Spleen (tissue), 7 donors: ENCODE measurements around the gene OR1G1.

ENCODE experiments used
- POLR2A ChIP-seq, 3 donors: fragments of 450-650 bp; IDR thresholded peaks; one replicate each; pipeline ENCODE4 v1.5.1; 2017; ENCODE audit warnings: antibody characterized with exemption in 3 of 3, mild to moderate bottlenecking in 1 of 3
- TF ChIP-seq, protein P1 (sequence below), 11 experiments: fragments of 200-600 bp in 7 of 11; fragments of 450-650 bp in 4 of 11; sonication (generic) in 4 of 11; IDR thresholded peaks in 8 of 11; conservative IDR thresholded peaks in 3 of 11; 1 replicate in 7 of 11; 2 replicates in 4 of 11; pipeline versions ENCODE4 v1.4.0 to v1.8.0; 2016 to 2021; ENCODE audit warnings: antibody characterized with exemption in 11 of 11, inconsistent platforms in 4 of 11, mild to moderate bottlenecking in 1 of 11
- donor health status: DM: no; HTN: no; CAD: no; lungs with moderate emphysema.
- donor health status: DM: no; HTN: no; CAD: no.
- donor health status: DM: no; HTN: no; CAD: no.

DNA sequence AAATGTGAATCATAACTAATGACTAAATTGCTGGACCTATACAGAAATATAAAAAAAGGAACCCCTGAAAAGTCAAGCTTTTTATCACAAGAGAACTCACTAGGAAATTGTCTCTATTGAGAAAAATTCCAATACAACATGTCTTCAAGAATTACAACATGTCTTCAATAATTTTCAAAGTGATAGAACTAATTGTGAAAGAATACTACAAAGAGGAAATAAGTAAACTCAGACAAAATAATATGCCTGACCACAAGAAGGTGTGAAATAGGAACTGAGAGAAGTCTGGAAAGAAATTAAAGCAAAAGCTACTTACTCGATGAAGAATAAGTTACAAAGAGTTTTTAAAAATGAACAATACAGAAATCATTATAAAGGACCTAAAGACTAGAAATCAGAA, 29.9 kb upstream of the OR1G1 start:
- TF ChIP-seq, protein P1, sequence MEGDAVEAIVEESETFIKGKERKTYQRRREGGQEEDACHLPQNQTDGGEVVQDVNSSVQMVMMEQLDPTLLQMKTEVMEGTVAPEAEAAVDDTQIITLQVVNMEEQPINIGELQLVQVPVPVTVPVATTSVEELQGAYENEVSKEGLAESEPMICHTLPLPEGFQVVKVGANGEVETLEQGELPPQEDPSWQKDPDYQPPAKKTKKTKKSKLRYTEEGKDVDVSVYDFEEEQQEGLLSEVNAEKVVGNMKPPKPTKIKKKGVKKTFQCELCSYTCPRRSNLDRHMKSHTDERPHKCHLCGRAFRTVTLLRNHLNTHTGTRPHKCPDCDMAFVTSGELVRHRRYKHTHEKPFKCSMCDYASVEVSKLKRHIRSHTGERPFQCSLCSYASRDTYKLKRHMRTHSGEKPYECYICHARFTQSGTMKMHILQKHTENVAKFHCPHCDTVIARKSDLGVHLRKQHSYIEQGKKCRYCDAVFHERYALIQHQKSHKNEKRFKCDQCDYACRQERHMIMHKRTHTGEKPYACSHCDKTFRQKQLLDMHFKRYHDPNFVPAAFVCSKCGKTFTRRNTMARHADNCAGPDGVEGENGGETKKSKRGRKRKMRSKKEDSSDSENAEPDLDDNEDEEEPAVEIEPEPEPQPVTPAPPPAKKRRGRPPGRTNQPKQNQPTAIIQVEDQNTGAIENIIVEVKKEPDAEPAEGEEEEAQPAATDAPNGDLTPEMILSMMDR (IDR thresholded peaks at IDR 0.05 in 8 of 11, conservative IDR thresholded peaks at IDR 0.05 in 3 of 11) = no peak
- TF ChIP-seq POLR2A (IDR thresholded peaks at IDR 0.05) = no peak
